GM12878 (cell line): ENCODE data around the gene SYNJ2. TPM values are rescaled to one million over a fixed set of nuclear protein-coding genes. Genes with fewer than 3 reads are reported as not detected.

Experiments
- ATAC-seq: fragments of 200-7000 bp; cut with Tn5 transposase; 3 replicates; pipeline ENCODE4 v1.9.1; 2020; ENCODE audit warnings: mild to moderate bottlenecking, moderate library complexity
- BruUV-seq: library from RNA; stranded (reverse); fragments of 400-500 nt; replicated peaks from 2 replicates; lab custom pipeline; 2021; lab: Mats Ljungman, UMichigan
- CTCF ChIA-PET: fragments of 300-600 bp; sonication (Branson Sonifier 250); formaldehyde crosslinking; extraction: SDS; loops from one replicate; lab custom pipeline; 2021; ENCODE audit warnings: inconsistent platforms; lab: Yijun Ruan, JAX
- POLR2A ChIA-PET: fragments of 350-600 bp; formaldehyde crosslinking; extraction: SDS; loops from one replicate; lab custom pipeline; 2021; ENCODE audit warnings: inconsistent platforms; lab: Charles Lee
- RAD21 ChIA-PET: fragments of 300-600 bp; sonication (Branson Sonifier 250); formaldehyde crosslinking; loops from one replicate; lab custom pipeline; 2023; ENCODE audit warnings: antibody characterized with exemption; ENCODE audit not compliant: unreplicated experiment; lab: Charles Lee
- SMC1A ChIA-PET: fragments of 300-600 bp; sonication (Branson Sonifier 250); formaldehyde crosslinking; loops from one replicate; lab custom pipeline; 2023; ENCODE audit not compliant: unreplicated experiment, uncharacterized antibody; lab: Charles Lee
- DNase-seq: peaks from one replicate; pipeline ENCODE4 v3.0.0-alpha.2; 2011; ENCODE audit warnings: low read depth, low spot score
- FAIRE-seq: peaks from 3 replicates; lab custom pipeline; 2011; peaks lifted over from hg19 to GRCh38; lab: Jason Lieb, UNC
- H2AFZ ChIP-seq: 2 replicates; pipeline ENCODE4 v1.6.0; 2011; ENCODE audit warnings: low read depth, low read length, control low read depth; ENCODE audit not compliant: control insufficient read depth
- H3K27ac ChIP-seq: 2 replicates; pipeline ENCODE4 v1.5.1; 2011; ENCODE audit warnings: control low read depth; ENCODE audit not compliant: control insufficient read depth, insufficient read depth
- H3K27me3 ChIP-seq, 2 experiments: replicated peaks in 1 of 2; 2 replicates each; pipeline versions ENCODE4 v1.6.0 to v1.6.1; 2011; ENCODE audit warnings: low read length in 1 of 2; ENCODE audit not compliant: control insufficient read depth in 2 of 2, insufficient read depth in 2 of 2
- H3K36me3 ChIP-seq, 2 experiments: 2 replicates each; pipeline ENCODE4 v1.5.1; 2011; ENCODE audit warnings: low read length in 1 of 2; ENCODE audit not compliant: control insufficient read depth in 2 of 2, insufficient read depth in 2 of 2
- H3K4me1 ChIP-seq: 2 replicates; pipeline ENCODE4 v1.6.1; 2011; ENCODE audit warnings: mild to moderate bottlenecking, low read length, moderate library complexity, mixed read lengths; ENCODE audit not compliant: control insufficient read depth, insufficient read depth
- H3K4me2 ChIP-seq: 2 replicates; pipeline ENCODE4 v1.6.0; 2011; ENCODE audit warnings: control low read depth; ENCODE audit not compliant: control insufficient read depth, insufficient read depth
- H3K4me3 ChIP-seq: fragments of 200-600 bp; sonication (generic); 2 replicates; pipeline ENCODE4 v1.5.1; 2016
- H3K79me2 ChIP-seq: 2 replicates; pipeline ENCODE4 v1.6.0; 2011; ENCODE audit warnings: low read length; ENCODE audit not compliant: control insufficient read depth, insufficient read depth
- H3K9ac ChIP-seq: 2 replicates; pipeline ENCODE4 v1.8.0; 2011; ENCODE audit warnings: low read length, control low read depth, mixed read lengths; ENCODE audit not compliant: control insufficient read depth, insufficient read depth
- H3K9me3 ChIP-seq: replicated peaks from 3 replicates; pipeline ENCODE4 v1.5.1; 2011; ENCODE audit warnings: mild to moderate bottlenecking, low read length; ENCODE audit not compliant: control insufficient read depth, insufficient read depth
- H4K20me1 ChIP-seq: 2 replicates; pipeline ENCODE4 v1.6.0; 2011; ENCODE audit not compliant: control insufficient read depth, insufficient read depth
- ATF7 ChIP-seq: fragments of 450-650 bp; IDR thresholded peaks from 2 replicates; pipeline ENCODE4 v1.6.1; 2016; ENCODE audit warnings: low read depth, mild to moderate bottlenecking
- BMI1 ChIP-seq: fragments of 450-650 bp; IDR thresholded peaks from 2 replicates; pipeline ENCODE4 v1.6.1; 2016; ENCODE audit warnings: mild to moderate bottlenecking, moderate library complexity, borderline replicate concordance
- CREB1 ChIP-seq: IDR thresholded peaks from 2 replicates; pipeline ENCODE4 v1.6.1; 2012; ENCODE audit warnings: low read depth, mild to moderate bottlenecking, inconsistent platforms
- ELK1 ChIP-seq: IDR thresholded peaks from 2 replicates; pipeline ENCODE4 v1.6.1; 2012; ENCODE audit warnings: low read depth, low read length, improper control_type of control experiment
- ETV6 ChIP-seq, 2 experiments: fragments of 450-650 bp in 1 of 2; IDR thresholded peaks in 1 of 2; conservative IDR thresholded peaks in 1 of 2; 2 replicates each; pipeline ENCODE4 v1.6.1; 2014; ENCODE audit warnings: antibody characterized with exemption in 1 of 2, borderline replicate concordance in 1 of 2, low read depth in 1 of 2, mild to moderate bottlenecking in 1 of 2, moderate library complexity in 1 of 2
- HDGF ChIP-seq: fragments of 450-650 bp; IDR thresholded peaks from 2 replicates; pipeline ENCODE4 v1.6.1; 2016; ENCODE audit warnings: antibody characterized with exemption
- IKZF2 ChIP-seq, 2 experiments: fragments of 450-650 bp; IDR thresholded peaks; 2 replicates each; pipeline ENCODE4 v1.6.1; 2017; ENCODE audit warnings: mild to moderate bottlenecking in 2 of 2, moderate library complexity in 2 of 2
- MEF2B ChIP-seq: fragments of 450-650 bp; IDR thresholded peaks from 2 replicates; pipeline ENCODE4 v1.6.1; 2018; ENCODE audit warnings: mild to moderate bottlenecking, moderate library complexity; ENCODE audit not compliant: partially characterized antibody, poor library complexity, severe bottlenecking
- MYB ChIP-seq: fragments of 150-350 bp; IDR thresholded peaks from 2 replicates; pipeline ENCODE4 v1.6.1; 2014; ENCODE audit warnings: mild to moderate bottlenecking, low read depth, low read length, borderline replicate concordance
- NFXL1 ChIP-seq: fragments of 450-650 bp; IDR thresholded peaks from 2 replicates; pipeline ENCODE4 v1.6.1; 2017; ENCODE audit warnings: antibody characterized with exemption, mild to moderate bottlenecking, borderline replicate concordance
- NR2C2 ChIP-seq: IDR thresholded peaks from 2 replicates; pipeline ENCODE4 v1.6.1; 2011; ENCODE audit warnings: borderline replicate concordance, low read depth; ENCODE audit not compliant: control insufficient read depth, insufficient read length
- RFX5 ChIP-seq: IDR thresholded peaks from 2 replicates; pipeline ENCODE4 v1.6.1; 2011; ENCODE audit warnings: low read depth, low read length, improper control_type of control experiment
- SIN3A ChIP-seq: IDR thresholded peaks from 2 replicates; pipeline ENCODE4 v1.6.1; 2012; ENCODE audit warnings: low read depth, low read length, improper control_type of control experiment
- SIX5 ChIP-seq: IDR thresholded peaks from 2 replicates; pipeline ENCODE4 v1.6.1; 2011; ENCODE audit warnings: mild to moderate bottlenecking, low read depth, low read length, moderate library complexity; ENCODE audit not compliant: severe bottlenecking
- WGBS: methylation state at CpG from one replicate; pipeline ENCODE4 v1.1.6; 2016; ENCODE audit warnings: low lambda C conversion rate; ENCODE audit not compliant: insufficient replicate concordance, insufficient coverage; ENCODE audit errors: missing lambda C conversion rate; 5-methylcytosine and 5-hydroxymethylcytosine counted together
- in situ Hi-C: fragments of 300-500 bp; cut with MboI; formaldehyde crosslinking; loops from 9 replicates; pipeline ENCODE4 v1.14.3; 2018; ENCODE audit warnings: mixed read lengths
- intact Hi-C: fragments of 100-400 bp; cut with micrococcal nuclease; formaldehyde crosslinking; loops from one replicate; pipeline ENCODE4 v1.14.2; 2022; ENCODE audit not compliant: unreplicated experiment
- polyA plus RNA-seq, 11 experiments: library from polyadenylated mRNA; depleted of rRNA in 4 of 11; unstranded in 6 of 11; stranded (reverse) in 5 of 11; fragments of >200 nt; fragmentation: Nextera tagmentation in 4 of 11; fragmentation: Illumina TruSeq in 1 of 11; extraction: Ambion mirVana in 4 of 11; extraction: Trizol in 1 of 11; gene quantifications; 1 replicate in 1 of 11; 2 replicates in 10 of 11; pipeline versions ENCODE4 v1.2.1 to v1.2.3, GENCODE V29; 2011 to 2016; ENCODE audit warnings: inconsistent platforms in 2 of 11, missing spikeins in 2 of 11, low read depth in 1 of 11
- total RNA-seq, 4 experiments: library from RNA; depleted of rRNA in 3 of 4; stranded (reverse); fragments of >200 nt in 3 of 4; fragmentation: Illumina TruSeq in 1 of 4; extraction: Trizol in 1 of 4; gene quantifications; 2 replicates each; pipeline versions ENCODE4 v1.2.1 to v1.2.3, GENCODE V29; 2013 to 2021
- TF ChIP-seq, protein P1 (sequence below): IDR thresholded peaks from 2 replicates; pipeline ENCODE4 v1.6.1; 2012; ENCODE audit warnings: low read depth, low read length, improper control_type of control experiment
- TF ChIP-seq, protein P2 (sequence below): fragments of 150-350 bp; IDR thresholded peaks from 2 replicates; pipeline ENCODE4 v1.6.1; 2014; ENCODE audit warnings: mild to moderate bottlenecking, low read depth, low read length

Gene SYNJ2
- total and polyA plus RNA-seq, 10 of the 15 experiments (the other 5 are each of a cell fraction or from before 2014, with no cell fraction given): 0.11 to 1.8 (median 0.57) TPM

DNA sequence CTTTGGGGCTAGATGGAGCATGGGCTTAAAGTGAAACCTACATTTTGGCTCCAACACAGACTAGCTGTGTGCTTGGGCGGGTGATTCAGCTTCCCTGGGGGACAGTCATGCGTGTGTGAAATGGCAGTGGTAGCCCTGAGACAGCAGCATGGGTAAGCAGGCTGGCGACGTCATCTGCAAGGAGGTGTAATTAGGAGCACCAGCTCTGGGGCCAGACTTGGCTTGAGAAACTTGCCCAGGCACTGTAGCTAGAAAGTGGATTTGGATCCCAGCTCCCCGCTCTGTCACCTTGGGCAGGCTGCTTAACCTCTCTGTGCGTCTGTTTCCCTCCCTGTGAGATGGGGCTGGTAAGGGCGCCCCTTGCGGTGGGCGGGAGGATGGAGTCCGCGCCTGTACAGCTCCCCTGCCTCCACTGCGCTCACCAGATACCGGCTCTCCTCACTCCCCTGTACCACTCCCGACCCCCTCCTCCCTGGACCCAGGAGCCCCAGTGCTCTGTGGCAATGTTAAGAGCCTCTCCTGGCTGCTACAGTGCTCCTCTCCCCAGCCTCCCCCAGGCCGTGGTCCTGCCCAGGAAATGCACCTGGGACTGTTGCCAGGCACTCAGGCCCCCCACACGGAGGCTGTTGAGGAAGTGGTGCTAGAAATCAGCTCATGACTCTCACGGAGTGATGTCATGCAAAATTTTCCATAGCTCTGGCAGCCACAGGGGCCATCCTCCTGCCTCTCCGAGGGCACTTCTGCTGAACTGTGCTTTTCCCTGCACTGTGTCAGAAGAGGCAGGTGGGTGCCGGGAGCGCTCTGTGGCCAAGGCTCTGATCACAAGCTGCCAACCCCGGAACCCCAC lies 44.6 kb downstream of the SYNJ2 start (continued):
- TF ChIP-seq MYB (no peak), ETV6 (conservative IDR thresholded peaks at IDR 0.05 in 1 of 2, IDR thresholded peaks at IDR 0.05 in 1 of 2; ENCODE audit: borderline replicate concordance in 1 of 2, low read depth in 1 of 2) (no peak), CREB1 (0 out of 2 replicates have a peak, but pooled peaks have one; percentile 36)

DNA sequence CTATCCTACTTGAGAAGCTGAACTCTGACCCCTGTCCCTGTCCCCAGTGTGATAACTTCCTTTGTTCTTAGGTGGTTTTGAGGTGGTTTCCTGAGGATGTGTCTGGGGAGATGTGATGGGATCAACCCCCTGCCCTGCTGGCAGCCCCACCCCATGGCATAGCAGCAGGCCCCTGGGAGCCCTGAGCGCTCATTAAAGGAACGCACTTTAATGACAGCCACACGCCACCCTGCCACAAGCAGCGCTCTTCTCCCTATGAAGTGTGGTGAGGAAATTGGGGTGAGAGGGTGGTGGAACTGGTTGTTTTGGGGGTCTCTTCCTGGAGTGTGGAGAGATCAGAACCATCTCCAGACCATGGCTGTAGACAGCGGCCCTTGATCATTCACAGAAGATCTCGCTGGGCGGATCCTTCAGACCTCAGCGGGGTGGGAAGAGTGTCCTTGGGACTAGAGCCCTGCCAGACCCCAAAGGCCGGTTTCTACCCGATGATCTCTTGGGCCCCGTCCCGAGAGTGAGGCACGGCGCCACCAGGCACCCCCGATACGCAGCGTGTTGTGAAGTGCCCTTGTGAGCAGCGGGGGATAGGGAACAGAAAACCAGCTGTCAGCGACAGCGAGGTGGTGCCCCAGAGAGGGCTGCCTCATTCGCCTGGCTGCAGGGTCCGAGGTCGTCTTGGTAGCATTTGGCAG lies 45.4 kb downstream of the SYNJ2 start:
- ChIA-PET RAD21 (interaction anchor here (1.6 kb wide), 1 partner anchor 153 kb away, joined by 4 read pairs; no protein-coding TSS in a partner anchor), SMC1A (interaction anchor here (1.0 to 1.4 kb wide), 3 partner anchors 12 to 44 kb away, joined by 3 to 4 read pairs (median 3); no protein-coding TSS in a partner anchor), POLR2A (no interaction called here), CTCF (interaction anchor here (0.5 to 1.9 kb wide), 10 partner anchors 9 to 271 kb away, joined by 3 to 16 read pairs (median 4); no protein-coding TSS in a partner anchor)
- H3K4me3 ChIP-seq: no peak overlapping the region
- FAIRE-seq (no peak), ATAC-seq (no peak; the same call in 1 of the 3 replicates), DNase-seq (no peak)
- intact Hi-C loops (loop anchor here (2.0 to 5.0 kb wide), 2 partner anchors 45 to 136 kb away; partner anchors contain the start of gene SYNJ2), in situ Hi-C loops (no loop called here)
- H3K79me2 ChIP-seq: no peaks in the 10 kb centered on the region
- H4K20me1 ChIP-seq: no peaks in the 10 kb centered on the region
- WGBS: 95% methylated on average over 23 of the region's 23 CpGs
- peak overlapping the region; percentile 40 for H3K4me2 ChIP-seq
- BruUV-seq: no TSS peak
- H3K36me3 ChIP-seq: no peaks in the 10 kb centered on the region; a peak in 1 of 4 replicates
- H3K27ac ChIP-seq: 0 out of 2 replicates have a peak overlapping the region, but pooled peaks have one; percentile 27
- no peak overlapping the region for H3K9ac ChIP-seq
- H2AFZ ChIP-seq: peak overlapping the region; percentile 25; the same call in 1 of the 2 replicates
- H3K9me3 ChIP-seq: no peaks in the 10 kb centered on the region
- peaks cover 16% of the 10 kb centered on the region for H3K4me1 ChIP-seq
- H3K27me3 ChIP-seq: no peaks in the 10 kb centered on the region; a peak in 1 of 4 replicates
- TF ChIP-seq IKZF2 (IDR thresholded peaks at IDR 0.05) (0 out of 4 replicates have a peak, but pooled peaks of 1 of the 2 experiments have one; percentile 1), CREB1 (no peak), SIN3A (no peak), ELK1 (no peak), NFXL1 (no peak), MEF2B (peak; percentile 13), NR2C2 (no peak), BMI1 (no peak), RFX5 (no peak), ATF7 (0 out of 2 replicates have a peak, but pooled peaks have one; percentile 8), HDGF (0 out of 2 replicates have a peak, but pooled peaks have one; percentile 8), SIX5 (no peak)
- TF ChIP-seq, protein P1, sequence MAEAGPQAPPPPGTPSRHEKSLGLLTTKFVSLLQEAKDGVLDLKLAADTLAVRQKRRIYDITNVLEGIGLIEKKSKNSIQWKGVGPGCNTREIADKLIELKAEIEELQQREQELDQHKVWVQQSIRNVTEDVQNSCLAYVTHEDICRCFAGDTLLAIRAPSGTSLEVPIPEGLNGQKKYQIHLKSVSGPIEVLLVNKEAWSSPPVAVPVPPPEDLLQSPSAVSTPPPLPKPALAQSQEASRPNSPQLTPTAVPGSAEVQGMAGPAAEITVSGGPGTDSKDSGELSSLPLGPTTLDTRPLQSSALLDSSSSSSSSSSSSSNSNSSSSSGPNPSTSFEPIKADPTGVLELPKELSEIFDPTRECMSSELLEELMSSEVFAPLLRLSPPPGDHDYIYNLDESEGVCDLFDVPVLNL: no peak
- TF ChIP-seq, protein P2, sequence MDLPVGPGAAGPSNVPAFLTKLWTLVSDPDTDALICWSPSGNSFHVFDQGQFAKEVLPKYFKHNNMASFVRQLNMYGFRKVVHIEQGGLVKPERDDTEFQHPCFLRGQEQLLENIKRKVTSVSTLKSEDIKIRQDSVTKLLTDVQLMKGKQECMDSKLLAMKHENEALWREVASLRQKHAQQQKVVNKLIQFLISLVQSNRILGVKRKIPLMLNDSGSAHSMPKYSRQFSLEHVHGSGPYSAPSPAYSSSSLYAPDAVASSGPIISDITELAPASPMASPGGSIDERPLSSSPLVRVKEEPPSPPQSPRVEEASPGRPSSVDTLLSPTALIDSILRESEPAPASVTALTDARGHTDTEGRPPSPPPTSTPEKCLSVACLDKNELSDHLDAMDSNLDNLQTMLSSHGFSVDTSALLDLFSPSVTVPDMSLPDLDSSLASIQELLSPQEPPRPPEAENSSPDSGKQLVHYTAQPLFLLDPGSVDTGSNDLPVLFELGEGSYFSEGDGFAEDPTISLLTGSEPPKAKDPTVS: no peak
